Prostate gland (tissue), 2 donors: ENCODE measurements around the gene RBFOX2.

Source experiments
- POLR2AphosphoS5 ChIP-seq: sonication (generic); formaldehyde crosslinking; IDR thresholded peaks from one replicate; pipeline ENCODE4 v1.6.1; 2017; ENCODE audit warnings: antibody characterized with exemption
- TF ChIP-seq, protein P1 (sequence below), 4 experiments: fragments of 200-600 bp in 2 of 4; fragments of 450-650 bp in 2 of 4; sonication (generic) in 2 of 4; IDR thresholded peaks; 1 replicate in 3 of 4; 2 replicates in 1 of 4; pipeline ENCODE4 v1.5.1; 2016 to 2019; ENCODE audit warnings: antibody characterized with exemption in 4 of 4, mild to moderate bottlenecking in 2 of 4, moderate library complexity in 2 of 4

- TF ChIP-seq, protein P1, sequence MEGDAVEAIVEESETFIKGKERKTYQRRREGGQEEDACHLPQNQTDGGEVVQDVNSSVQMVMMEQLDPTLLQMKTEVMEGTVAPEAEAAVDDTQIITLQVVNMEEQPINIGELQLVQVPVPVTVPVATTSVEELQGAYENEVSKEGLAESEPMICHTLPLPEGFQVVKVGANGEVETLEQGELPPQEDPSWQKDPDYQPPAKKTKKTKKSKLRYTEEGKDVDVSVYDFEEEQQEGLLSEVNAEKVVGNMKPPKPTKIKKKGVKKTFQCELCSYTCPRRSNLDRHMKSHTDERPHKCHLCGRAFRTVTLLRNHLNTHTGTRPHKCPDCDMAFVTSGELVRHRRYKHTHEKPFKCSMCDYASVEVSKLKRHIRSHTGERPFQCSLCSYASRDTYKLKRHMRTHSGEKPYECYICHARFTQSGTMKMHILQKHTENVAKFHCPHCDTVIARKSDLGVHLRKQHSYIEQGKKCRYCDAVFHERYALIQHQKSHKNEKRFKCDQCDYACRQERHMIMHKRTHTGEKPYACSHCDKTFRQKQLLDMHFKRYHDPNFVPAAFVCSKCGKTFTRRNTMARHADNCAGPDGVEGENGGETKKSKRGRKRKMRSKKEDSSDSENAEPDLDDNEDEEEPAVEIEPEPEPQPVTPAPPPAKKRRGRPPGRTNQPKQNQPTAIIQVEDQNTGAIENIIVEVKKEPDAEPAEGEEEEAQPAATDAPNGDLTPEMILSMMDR (IDR thresholded peaks at IDR 0.05): no peak
- no peak for TF ChIP-seq POLR2AphosphoS5
Observed at GRCh38 chr22:35981900-35982299, 46.7 kb downstream of the RBFOX2 start.
